Islet precursor cell (in vitro differentiated cells): Measurements from ENCODE around the gene TMPRSS6.

ENCODE experiments used
- DNase-seq: peaks from one replicate; pipeline ENCODE4 v3.0.0-alpha.2; 2018

TMPRSS6 gene

GRCh38 chr22:37046589-37046988, 62.9 kb downstream of the TMPRSS6 start:
- no peak for DNase-seq

GRCh38 chr22:37045958-37046357, 63.6 kb downstream of the TMPRSS6 start:
- no peak for DNase-seq

- no peak for DNase-seq
Observed at GRCh38 chr22:37044634-37045625, 64.6 kb downstream of the TMPRSS6 start.

GRCh38 chr22:37043828-37044538, 65.5 kb downstream of the TMPRSS6 start:
- peak; percentile 90 for DNase-seq

- no peak for DNase-seq
Observed at GRCh38 chr22:37043209-37043827, 66.2 kb downstream of the TMPRSS6 start.

GRCh38 chr22:37039466-37039865, 70.0 kb downstream of the TMPRSS6 start:
- DNase-seq: no peak

- no peak for DNase-seq
Observed at GRCh38 chr22:37037669-37038068, 71.8 kb downstream of the TMPRSS6 start.

GRCh38 chr22:37036655-37037377, 72.7 kb downstream of the TMPRSS6 start:
- no peak for DNase-seq

GRCh38 chr22:37033605-37034430, 75.7 kb downstream of the TMPRSS6 start:
- no peak for DNase-seq

- peak; percentile 69 for DNase-seq
Observed at GRCh38 chr22:37032535-37033460, 76.7 kb downstream of the TMPRSS6 start.

GRCh38 chr22:37032134-37032534, 77.4 kb downstream of the TMPRSS6 start:
- DNase-seq: no peak

GRCh38 chr22:37030560-37031281, 78.8 kb downstream of the TMPRSS6 start:
- DNase-seq: no peak

GRCh38 chr22:37028692-37029674, 80.5 kb downstream of the TMPRSS6 start:
- no peak for DNase-seq

GRCh38 chr22:37027556-37027955, 82.0 kb downstream of the TMPRSS6 start:
- no peak for DNase-seq

- no peak for DNase-seq
Observed at GRCh38 chr22:37026325-37026724, 83.2 kb downstream of the TMPRSS6 start.

GRCh38 chr22:37025500-37026070, 83.9 kb downstream of the TMPRSS6 start:
- DNase-seq: no peak

GRCh38 chr22:37024339-37025157, 85.0 kb downstream of the TMPRSS6 start:
- no peak for DNase-seq
